Lung (tissue), 12 donors: Measurements from ENCODE around the gene UIMC1. TPM values are rescaled to one million over a fixed set of nuclear protein-coding genes. Genes with fewer than 3 reads are reported as not detected.

Source experiments
- ATAC-seq: fragments of 200-7000 bp; cut with Tn5 transposase; one replicate; pipeline ENCODE4 v1.9.1; 2020; ENCODE audit warnings: moderate number of reproducible peaks; ENCODE audit not compliant: insufficient read depth, low FRiP score
- DNase-seq, 3 donors: peaks; one replicate each; pipeline ENCODE4 v3.0.0-alpha.2; 2013 to 2017
- H3K27ac ChIP-seq, 2 donors: one replicate each; pipeline ENCODE4 v1.5.1; 2013; ENCODE audit warnings: mild to moderate bottlenecking in 2 of 2, moderate library complexity in 2 of 2, control low read depth in 1 of 2, inconsistent platforms in 1 of 2, low read depth in 1 of 2, low read length in 1 of 2
- H3K27me3 ChIP-seq, 3 donors: one replicate each; pipeline ENCODE4 v1.5.1; 2013; ENCODE audit warnings: low read length in 2 of 3; ENCODE audit not compliant: control insufficient read depth in 3 of 3, insufficient read depth in 3 of 3
- H3K36me3 ChIP-seq, 4 donors: one replicate each; pipeline ENCODE4 v1.5.1; 2013; ENCODE audit warnings: low read length in 4 of 4, mild to moderate bottlenecking in 1 of 4, moderate library complexity in 1 of 4; ENCODE audit not compliant: control insufficient read depth in 4 of 4, insufficient read depth in 4 of 4
- H3K4me1 ChIP-seq, 5 donors: one replicate each; pipeline ENCODE4 v1.5.1; 2013; ENCODE audit warnings: low read length in 5 of 5, mild to moderate bottlenecking in 2 of 5, moderate library complexity in 1 of 5; ENCODE audit not compliant: control insufficient read depth in 5 of 5, insufficient read depth in 5 of 5
- H3K4me3 ChIP-seq: one replicate; pipeline ENCODE4 v1.5.1; 2013; ENCODE audit warnings: mild to moderate bottlenecking, control low read depth, moderate library complexity
- H3K9ac ChIP-seq, 2 donors: one replicate each; pipeline ENCODE4 v1.5.1; 2013; ENCODE audit warnings: low read length in 2 of 2, control low read depth in 1 of 2; ENCODE audit not compliant: insufficient read depth in 1 of 2
- H3K9me3 ChIP-seq, 4 donors: one replicate each; pipeline ENCODE4 v1.5.1; 2013; ENCODE audit warnings: low read length in 3 of 4, mild to moderate bottlenecking in 1 of 4, moderate library complexity in 1 of 4; ENCODE audit not compliant: control insufficient read depth in 4 of 4, insufficient read depth in 3 of 4
- WGBS, 2 donors: extraction: QIAGEN DNeasy Blood & Tissue Kit; methylation state at CpG; one replicate each; pipeline ENCODE4 v1.1.7; 2013; 5-methylcytosine and 5-hydroxymethylcytosine counted together
- polyA plus RNA-seq, 2 donors: library from polyadenylated mRNA; stranded (reverse); fragments of 200-250 nt; gene quantifications; one replicate each; pipeline ENCODE4 v1.2.1, GENCODE V29; 2013
- total RNA-seq, 2 donors: library from RNA; depleted of rRNA in 1 of 2; stranded (reverse); fragments of >200 nt in 1 of 2; gene quantifications; one replicate each; pipeline ENCODE4 v1.2.1, GENCODE V29; 2014 to 2021
- TF ChIP-seq, protein P1 (sequence below): IDR thresholded peaks from 2 replicates; pipeline ENCODE4 v1.5.1; 2012; ENCODE audit warnings: mild to moderate bottlenecking; ENCODE audit errors: control extremely low read depth, extremely low read depth
- donor health status: control.
- donor health status: control.
- donor health status: Bipolar disorder and iron deficiency.
- donor health status: healthy.
- donor health status: DM: yes; HTN: yes; CAD: no.

The UIMC1 gene
- total and polyA plus RNA-seq, 4 donors, result 21.6 to 50.8 (median 27.9) TPM

DNA sequence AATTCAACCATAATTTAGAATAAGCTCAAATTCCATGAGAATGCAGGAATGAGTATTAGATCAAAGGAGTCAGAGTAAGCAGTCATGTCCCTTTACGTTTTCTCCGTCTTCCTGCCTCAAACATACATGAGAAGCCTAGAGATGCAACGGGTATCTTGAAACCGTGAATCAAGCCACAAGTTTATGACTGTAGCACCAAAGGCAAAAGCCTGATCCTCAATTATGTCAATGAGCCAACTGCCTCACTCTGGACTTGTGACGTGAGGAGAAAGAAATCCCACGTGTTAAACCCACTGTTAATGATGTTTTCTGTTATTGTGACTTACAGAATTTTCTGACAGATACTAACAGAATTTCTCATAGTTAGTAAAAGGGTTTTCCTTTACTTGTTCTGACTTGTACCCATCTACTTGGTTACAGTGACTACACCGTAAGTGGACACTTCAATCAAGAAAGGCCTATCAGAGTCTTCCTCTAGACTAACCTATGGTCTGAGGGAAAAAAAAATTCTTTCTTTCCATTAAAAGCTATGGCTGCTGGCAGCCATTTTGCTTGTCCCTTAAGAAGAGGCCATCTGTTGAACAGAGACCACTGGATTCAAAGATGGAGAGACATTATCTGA is 72.2 kb downstream of the UIMC1 start:
- H3K9ac ChIP-seq, result no peak overlapping the region
- DNase-seq (no peak), ATAC-seq (no peak)
- no peaks in the 10 kb centered on the region for H3K27me3 ChIP-seq
- H3K9me3 ChIP-seq, result no peaks in the 10 kb centered on the region
- TF ChIP-seq, protein P1, sequence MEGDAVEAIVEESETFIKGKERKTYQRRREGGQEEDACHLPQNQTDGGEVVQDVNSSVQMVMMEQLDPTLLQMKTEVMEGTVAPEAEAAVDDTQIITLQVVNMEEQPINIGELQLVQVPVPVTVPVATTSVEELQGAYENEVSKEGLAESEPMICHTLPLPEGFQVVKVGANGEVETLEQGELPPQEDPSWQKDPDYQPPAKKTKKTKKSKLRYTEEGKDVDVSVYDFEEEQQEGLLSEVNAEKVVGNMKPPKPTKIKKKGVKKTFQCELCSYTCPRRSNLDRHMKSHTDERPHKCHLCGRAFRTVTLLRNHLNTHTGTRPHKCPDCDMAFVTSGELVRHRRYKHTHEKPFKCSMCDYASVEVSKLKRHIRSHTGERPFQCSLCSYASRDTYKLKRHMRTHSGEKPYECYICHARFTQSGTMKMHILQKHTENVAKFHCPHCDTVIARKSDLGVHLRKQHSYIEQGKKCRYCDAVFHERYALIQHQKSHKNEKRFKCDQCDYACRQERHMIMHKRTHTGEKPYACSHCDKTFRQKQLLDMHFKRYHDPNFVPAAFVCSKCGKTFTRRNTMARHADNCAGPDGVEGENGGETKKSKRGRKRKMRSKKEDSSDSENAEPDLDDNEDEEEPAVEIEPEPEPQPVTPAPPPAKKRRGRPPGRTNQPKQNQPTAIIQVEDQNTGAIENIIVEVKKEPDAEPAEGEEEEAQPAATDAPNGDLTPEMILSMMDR, result no peak
- H3K36me3 ChIP-seq, result peaks cover 0 to 17% (median 11%) of the 10 kb centered on the region in 4 donors
- H3K27ac ChIP-seq, result no peak overlapping the region
- 90 to 93% methylated on average over 7 of the region's 7 CpGs for WGBS, 2 donors
- H3K4me3 ChIP-seq, result no peak overlapping the region
- peaks cover 0 to 8% (median 0%) of the 10 kb centered on the region in 5 donors for H3K4me1 ChIP-seq

DNA sequence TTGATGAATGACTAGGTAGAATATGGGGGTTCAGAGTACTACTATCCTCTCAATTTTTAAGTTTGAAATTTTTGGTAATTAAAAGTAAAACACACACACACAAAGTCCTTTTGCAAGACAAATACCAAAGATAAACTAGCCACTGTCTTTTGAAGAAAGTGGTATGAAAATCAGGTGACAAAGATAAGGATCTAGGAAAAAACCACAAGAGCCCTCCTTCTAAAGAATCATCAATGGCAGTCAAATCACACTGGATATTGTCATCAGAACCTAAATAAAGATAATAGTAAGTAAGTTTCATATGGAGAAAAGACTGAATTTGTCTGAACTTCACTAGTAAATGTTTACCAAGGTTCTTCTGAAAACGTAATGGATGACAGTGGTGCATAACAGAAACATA is 76.9 kb downstream of the UIMC1 start:
- peaks cover 0 to 12% (median 9%) of the 10 kb centered on the region in 4 donors for H3K36me3 ChIP-seq

DNA sequence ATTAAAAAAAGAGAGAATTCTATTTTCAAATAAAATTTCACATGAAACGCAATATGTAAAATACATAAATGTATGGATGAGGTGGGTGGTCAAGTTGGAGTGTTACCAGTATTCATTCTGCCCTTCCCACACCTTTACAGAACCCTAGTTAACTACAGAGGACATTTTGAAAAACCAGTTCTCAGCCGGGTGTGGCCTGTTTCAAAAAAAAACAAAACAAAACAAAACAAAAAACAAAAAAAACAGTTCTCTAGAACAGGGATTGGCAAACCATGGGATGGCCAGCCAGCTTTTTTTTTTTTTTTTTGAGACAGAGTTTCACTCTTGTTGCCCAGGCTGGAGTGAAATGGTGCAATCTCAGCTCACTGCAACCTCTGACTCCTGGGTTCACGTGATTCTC is 79.0 kb downstream of the UIMC1 start:
- no peaks in the 10 kb centered on the region for H3K27me3 ChIP-seq
- WGBS, 2 donors, result 85 to 91% methylated on average over 3 of the region's 3 CpGs
- DNase-seq (no peak), ATAC-seq (no peak)
- H3K4me1 ChIP-seq, result no peaks in the 10 kb centered on the region
- no peaks in the 10 kb centered on the region for H3K9me3 ChIP-seq
- peaks cover 0 to 12% (median 6%) of the 10 kb centered on the region in 4 donors for H3K36me3 ChIP-seq
- no peak overlapping the region for H3K9ac ChIP-seq
- no peak overlapping the region for H3K27ac ChIP-seq
- no peak overlapping the region for H3K4me3 ChIP-seq
- TF ChIP-seq, protein P1, result no peak

More for the DNA sequence above, 76.9 kb downstream of the UIMC1 start:
- TF ChIP-seq, protein P1, result no peak
- no peak overlapping the region for H3K4me3 ChIP-seq
- no peaks in the 10 kb centered on the region for H3K27me3 ChIP-seq
- H3K9me3 ChIP-seq, result no peaks in the 10 kb centered on the region
- 87 to 93% methylated on average over 1 of the region's 1 CpG for WGBS, 2 donors
- no peak for ATAC-seq
- no peak for DNase-seq
- H3K4me1 ChIP-seq, result no peaks in the 10 kb centered on the region
- no peak overlapping the region for H3K9ac ChIP-seq
- no peak overlapping the region for H3K27ac ChIP-seq

DNA sequence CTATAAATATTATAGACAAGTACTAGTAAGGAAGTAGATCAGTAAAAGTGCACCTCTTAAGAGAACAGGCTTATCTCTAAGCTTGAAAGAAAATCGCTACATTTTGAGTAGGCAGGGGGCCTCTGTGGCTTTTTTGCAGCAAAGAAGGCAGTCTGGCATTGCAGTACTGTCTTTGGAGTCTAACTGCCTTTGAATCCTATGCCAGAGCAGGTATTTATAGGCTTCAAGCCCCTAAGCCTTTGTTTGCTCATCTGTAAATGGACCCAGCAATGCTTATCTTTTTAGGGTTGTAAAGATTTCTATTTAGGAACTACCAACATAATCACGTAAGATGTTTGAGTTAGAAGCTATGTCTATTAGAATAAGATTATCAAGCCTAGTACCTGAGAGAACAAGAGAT is 83.8 kb downstream of the UIMC1 start:
- Histone ChIP-seq H3K9ac (no peak overlapping the region), H3K4me3 (no peak overlapping the region)

More for the DNA sequence above, 83.8 kb downstream of the UIMC1 start:
- Histone ChIP-seq H3K27ac (no peak overlapping the region), H3K9me3 (no peaks in the 10 kb centered on the region), H3K36me3 (peaks cover 0 to 9% (median 6%) of the 10 kb centered on the region in 4 donors), H3K4me1 (no peaks in the 10 kb centered on the region), H3K27me3 (no peaks in the 10 kb centered on the region)
- TF ChIP-seq, protein P1, result no peak
- no peak for DNase-seq
- ATAC-seq, result no peak
- 87 to 93% methylated on average over 2 of the region's 2 CpGs for WGBS, 2 donors
